ENCODE data around the gene PAPPA. TPM values are rescaled to one million over a fixed set of nuclear protein-coding genes. Genes with fewer than 3 reads are reported as not detected.

Gene PAPPA
- total and polyA plus RNA-seq, 12 donors = 0.22 to 23.9 (median 5.7) TPM

- H3K4me3 ChIP-seq = no peak overlapping the region
- no peaks in the 10 kb centered on the region for H3K36me3 ChIP-seq (replicated peaks in 1 of 2)
- H3K9me3 ChIP-seq (replicated peaks in 1 of 3) = no peaks in the 10 kb centered on the region
- intact Hi-C loops (cut with DNase I) = no loop called here
- DNase-seq = no peak
- 77 to 85% (median 77%) methylated on average over 5 of the region's 5 CpGs for WGBS, 4 donors
- no peaks in the 10 kb centered on the region for H3K27me3 ChIP-seq
- no peak for TF ChIP-seq CTCF (IDR thresholded peaks at IDR 0.05)
- TF ChIP-seq POLR2A (IDR thresholded peaks at IDR 0.05) = no peak
- no peak overlapping the region for H3K27ac ChIP-seq
- no peaks in the 10 kb centered on the region for H3K4me1 ChIP-seq (replicated peaks in 1 of 2)
These were observed 29.3 kb downstream of the PAPPA start for GRCh38 chr9:116182876-116183275.

GRCh38 chr9:116187570-116188170, 34.1 kb downstream of the PAPPA start:
- intact Hi-C loops (cut with DNase I) = no loop called here
- WGBS, 4 donors = 91 to 93% (median 93%) methylated on average over 13 to 27 of the region's 27 CpGs
- Histone ChIP-seq H3K9me3 (replicated peaks in 1 of 3) (no peaks in the 10 kb centered on the region), H3K27me3 (no peaks in the 10 kb centered on the region), H3K4me3 (no peak overlapping the region), H3K27ac (no peak overlapping the region), H3K36me3 (replicated peaks in 1 of 2) (no peaks in the 10 kb centered on the region), H3K4me1 (replicated peaks in 1 of 2) (no peaks in the 10 kb centered on the region)
- TF ChIP-seq POLR2A (IDR thresholded peaks at IDR 0.05) (no peak), CTCF (IDR thresholded peaks at IDR 0.05) (no peak)
- no peak for DNase-seq

- H3K27me3 ChIP-seq = no peaks in the 10 kb centered on the region
- intact Hi-C loops (cut with DNase I) = no loop called here
- DNase-seq = no peak
- H3K9me3 ChIP-seq (replicated peaks in 1 of 3) = no peaks in the 10 kb centered on the region
- H3K4me1 ChIP-seq (replicated peaks in 1 of 2) = no peaks in the 10 kb centered on the region
- TF ChIP-seq POLR2A (IDR thresholded peaks at IDR 0.05) (no peak), CTCF (IDR thresholded peaks at IDR 0.05) (no peak)
- H3K4me3 ChIP-seq = no peak overlapping the region
- no peak overlapping the region for H3K27ac ChIP-seq
- no peaks in the 10 kb centered on the region for H3K36me3 ChIP-seq (replicated peaks in 1 of 2)
- 73 to 86% (median 83%) methylated on average over 4 to 5 of the region's 5 CpGs for WGBS, 4 donors
These were observed 36.1 kb downstream of the PAPPA start for GRCh38 chr9:116189683-116190082.

GRCh38 chr9:116190637-116191396, 37.2 kb downstream of the PAPPA start:
- Histone ChIP-seq H3K27ac (no peak overlapping the region), H3K36me3 (replicated peaks in 1 of 2) (no peaks in the 10 kb centered on the region), H3K4me3 (no peak overlapping the region), H3K27me3 (no peaks in the 10 kb centered on the region), H3K9me3 (replicated peaks in 1 of 3) (no peaks in the 10 kb centered on the region), H3K4me1 (replicated peaks in 1 of 2) (no peaks in the 10 kb centered on the region)
- intact Hi-C loops (cut with DNase I) = no loop called here
- WGBS, 4 donors = 67 to 91% (median 88%) methylated on average over 4 to 6 of the region's 6 CpGs
- TF ChIP-seq CTCF (IDR thresholded peaks at IDR 0.05) = no peak
- no peak for TF ChIP-seq POLR2A (IDR thresholded peaks at IDR 0.05)
- no peak for DNase-seq

All from adrenal gland (tissue), 12 donors.